K562 (cell line): ENCODE results near the gene C1GALT1C1L. TPM values are rescaled to one million over a fixed set of nuclear protein-coding genes. Genes with fewer than 3 reads are reported as not detected.
A peak's percentile ranks its signal among the peaks of the same experiment; 100 is the strongest.

Experiments used
- ATAC-seq: fragments of 200-7000 bp; cut with Tn5 transposase; 3 replicates; pipeline ENCODE4 v1.9.1; 2020; ENCODE audit warnings: moderate library complexity
- BruUV-seq: library from RNA; stranded (reverse); fragments of 400-500 nt; replicated peaks from 2 replicates; lab custom pipeline; 2021; lab: Mats Ljungman, UMichigan
- CTCF ChIA-PET: fragments of 300-600 bp; formaldehyde crosslinking; extraction: SDS; loops from one replicate; lab custom pipeline; 2021; ENCODE audit warnings: low intra/inter-chr PET ratio; lab: Yijun Ruan, JAX
- POLR2A ChIA-PET: fragments of 300-600, 350-650 bp; sonication (Branson Sonifier 250); formaldehyde crosslinking; extraction: SDS; loops from one replicate; lab custom pipeline; 2021; ENCODE audit warnings: antibody characterized with exemption, inconsistent platforms; lab: Yijun Ruan, JAX
- DNase-seq, 4 experiments: peaks; one replicate each; pipeline versions ENCODE4 v3.0.0 to v3.0.0-alpha.2; 2011 to 2018; ENCODE audit warnings: low spot score in 3 of 4, mixed read lengths in 3 of 4; ENCODE audit errors: extremely low read depth in 1 of 4
- FAIRE-seq: peaks from 2 replicates; lab custom pipeline; 2011; peaks lifted over from hg19 to GRCh38; lab: Jason Lieb, UNC
- H2AFZ ChIP-seq: 2 replicates; pipeline ENCODE4 v1.6.0; 2011; ENCODE audit warnings: low read depth, low read length, control low read depth, inconsistent platforms
- H3K27ac ChIP-seq: fragments of 200-600 bp; 3 replicates; pipeline ENCODE4 v1.8.0; 2011; ENCODE audit warnings: low read depth, mild to moderate bottlenecking, control low read depth, inconsistent platforms, low read length, moderate library complexity, mixed read lengths; ENCODE audit errors: extremely low read depth
- H3K27me3 ChIP-seq, 2 experiments: fragments of 300-600 bp in 1 of 2; 2 replicates in 1 of 2; 3 replicates in 1 of 2; pipeline versions ENCODE4 v1.6.0 to v1.8.0; 2011; ENCODE audit warnings: inconsistent platforms in 2 of 2, low read length in 2 of 2, mild to moderate bottlenecking in 1 of 2, mixed read lengths in 1 of 2, moderate library complexity in 1 of 2; ENCODE audit not compliant: control insufficient read depth in 2 of 2, insufficient read depth in 2 of 2
- H3K36me3 ChIP-seq: fragments of 300-600 bp; 3 replicates; pipeline ENCODE4 v1.8.0; 2011; ENCODE audit warnings: mild to moderate bottlenecking, low read length, inconsistent platforms; ENCODE audit not compliant: control insufficient read depth, insufficient read depth
- H3K4me1 ChIP-seq, 2 experiments: fragments of 200-600 bp in 1 of 2; replicated peaks in 1 of 2; 2 replicates in 1 of 2; 3 replicates in 1 of 2; pipeline versions ENCODE4 v1.5.1 to v1.8.0; 2011; ENCODE audit warnings: inconsistent platforms in 2 of 2, low read length in 2 of 2, mild to moderate bottlenecking in 1 of 2, mixed read lengths in 1 of 2, moderate library complexity in 1 of 2; ENCODE audit not compliant: control insufficient read depth in 2 of 2, insufficient read depth in 2 of 2
- H3K4me2 ChIP-seq: 2 replicates; pipeline ENCODE4 v1.6.1; 2011; ENCODE audit warnings: low read length, control low read depth, inconsistent platforms, mixed read lengths; ENCODE audit not compliant: insufficient read depth
- H3K4me3 ChIP-seq: fragments of 200-600 bp; sonication (generic), shearing (Covaris generic); 2 replicates; pipeline ENCODE4 v1.5.1; 2016; ENCODE audit warnings: control low read depth, inconsistent platforms
- H3K79me2 ChIP-seq: fragments of 200-600 bp; 3 replicates; pipeline ENCODE4 v1.8.0; 2011; ENCODE audit warnings: low read length, inconsistent platforms; ENCODE audit not compliant: control insufficient read depth, insufficient read depth
- H3K9ac ChIP-seq, 2 experiments: 2 replicates each; pipeline versions ENCODE4 v1.6.0 to v1.6.1; 2011; ENCODE audit warnings: low read depth in 2 of 2, low read length in 2 of 2, control low read depth in 1 of 2, inconsistent platforms in 1 of 2, mild to moderate bottlenecking in 1 of 2, mixed read lengths in 1 of 2; ENCODE audit not compliant: insufficient read depth in 1 of 2
- H3K9me1 ChIP-seq: one replicate; pipeline ENCODE4 v1.6.0; 2011; ENCODE audit warnings: inconsistent platforms, mild to moderate bottlenecking, low read length, moderate library complexity; ENCODE audit not compliant: control insufficient read depth, insufficient read depth
- H3K9me3 ChIP-seq: replicated peaks from 2 replicates; pipeline ENCODE4 v1.5.1; 2011; ENCODE audit warnings: low read depth, low read length, inconsistent platforms; ENCODE audit not compliant: control insufficient read depth, insufficient read depth
- H4K20me1 ChIP-seq: replicated peaks from 2 replicates; pipeline ENCODE4 v1.6.1; 2011; ENCODE audit warnings: low read length, inconsistent platforms, mixed read lengths; ENCODE audit not compliant: control insufficient read depth, insufficient read depth
- E2F1 ChIP-seq: sonication (generic); formaldehyde crosslinking; IDR thresholded peaks from 2 replicates; pipeline ENCODE4 v1.8.1; 2023; ENCODE audit warnings: mild to moderate bottlenecking, missing genetic modification reagents, moderate library complexity
- HMBOX1 ChIP-seq: sonication (generic); IDR thresholded peaks from 2 replicates; pipeline ENCODE4 v1.6.1; 2016
- MEIS2 ChIP-seq: fragments of 450-650 bp; IDR thresholded peaks from 2 replicates; pipeline ENCODE4 v1.6.1; 2014; ENCODE audit warnings: mild to moderate bottlenecking; ENCODE audit not compliant: partially characterized antibody
- ZNF24 ChIP-seq: fragments of 450-650 bp; IDR thresholded peaks from 2 replicates; pipeline ENCODE4 v1.6.1; 2016
- WGBS: fragments of 100-300 bp; shearing (Covaris generic); methylation state at CpG from one replicate; pipeline ENCODE4 v1.1.6; 2016; ENCODE audit warnings: low coverage, mixed read lengths; ENCODE audit not compliant: insufficient coverage; ENCODE audit errors: missing lambda C conversion rate; 5-methylcytosine and 5-hydroxymethylcytosine counted together
- in situ Hi-C: fragments of 300-500 bp; cut with MboI; formaldehyde crosslinking; loops from 4 replicates; pipeline ENCODE4 v1.15.0; 2018; ENCODE audit warnings: inconsistent platforms, mixed read lengths
- intact Hi-C: fragments of 100-400 bp; cut with micrococcal nuclease; formaldehyde crosslinking; loops from 2 replicates; pipeline ENCODE4 v1.14.2; 2022
- polyA plus RNA-seq, 8 experiments: library from polyadenylated mRNA; depleted of rRNA in 4 of 8; stranded (reverse) in 5 of 8; unstranded in 3 of 8; fragments of >200 nt; fragmentation: Nextera tagmentation in 2 of 8; fragmentation: Illumina TruSeq in 1 of 8; extraction: Ambion mirVana in 2 of 8; extraction: Trizol in 1 of 8; gene quantifications; 2 replicates each; pipeline versions ENCODE4 v1.2.1 to v1.2.3, GENCODE V29; 2011 to 2014; ENCODE audit warnings: inconsistent platforms in 1 of 8, missing spikeins in 1 of 8
- total RNA-seq, 7 experiments: library from RNA; depleted of rRNA in 6 of 7; stranded (reverse); fragments of >200 nt in 6 of 7; fragmentation: Illumina TruSeq in 2 of 7; extraction: Trizol in 2 of 7; gene quantifications; 2 replicates each; pipeline versions ENCODE4 v1.2.1 to v1.2.3, GENCODE V29; 2011 to 2021; ENCODE audit warnings: low replicate concordance in 1 of 7

C1GALT1C1L gene
- total and polyA plus RNA-seq, 9 of the 15 experiments (the other 6 are each of a cell fraction or from before 2014, with no cell fraction given): 1.0 to 4.4 (median 1.9) TPM

- Histone ChIP-seq H3K79me2 (no peaks in the 10 kb centered on the region), H3K27me3 (no peaks in the 10 kb centered on the region; a peak in 1 of 5 replicates), H3K27ac (no peak overlapping the region), H2AFZ (peak overlapping the region; percentile 64), H3K9me3 (no peaks in the 10 kb centered on the region), H3K4me1 (peaks cover under 1 to 8% of the 10 kb centered on the region in 2 experiments; a peak in 4 of 5 replicates), H3K4me3 (no peak overlapping the region), H3K4me2 (0 out of 2 replicates have a peak overlapping the region, but pooled peaks have one; percentile 3), H3K9me1 (no peaks in the 10 kb centered on the region), H3K9ac (no peak overlapping the region), H4K20me1 (peaks cover under 1% of the 10 kb centered on the region; the same call in 1 of the 2 replicates), H3K36me3 (no peaks in the 10 kb centered on the region)
- BruUV-seq: no TSS peak
- ChIA-PET POLR2A (no interaction called here), CTCF (no interaction called here)
- no peak; the same call in 2 of the 3 replicates for ATAC-seq
- TF ChIP-seq E2F1 (no peak), HMBOX1 (peak; percentile 65), MEIS2 (peak; percentile 17), ZNF24 (peak; percentile 79; the same call in 1 of the 2 replicates)
- intact Hi-C loops (loop anchor here (10.0 kb wide), 1 partner anchor 143 kb away; the partner anchor contains the start of gene DYNC2LI1), in situ Hi-C loops (no loop called here)
- WGBS: 26% methylated on average over 11 of the region's 11 CpGs
- FAIRE-seq: no peak
- DNase-seq: no peak
Measured at GRCh38 chr2:43631618-43632317, 44.5 kb downstream of the C1GALT1C1L start.

Other genes with a start within 250 kb of the C1GALT1C1L start
- 31.9 and 33.9 TPM in 2 replicates for gene THADA, start 80.4 kb downstream of the C1GALT1C1L start, total RNA-seq (2014; rRNA removed)
- gene THADA, start 80.4 kb downstream of the C1GALT1C1L start, total RNA-seq (2014; rRNA removed; fragmentation: Illumina TruSeq; extraction: Trizol): 34.4 and 34.7 TPM in 2 replicates
- gene THADA, start 80.4 kb downstream of the C1GALT1C1L start, total RNA-seq (2015; rRNA removed; fragmentation: Illumina TruSeq; extraction: Trizol): 28.5 and 34.0 TPM in 2 replicates
- gene THADA, start 80.4 kb downstream of the C1GALT1C1L start, total RNA-seq (2021): 33.6 and 34.0 TPM in 2 replicates
- 18.7 and 21.9 TPM in 2 replicates for gene THADA, start 80.4 kb downstream of the C1GALT1C1L start, polyA plus RNA-seq (2011; rRNA removed)
- gene THADA, start 80.4 kb downstream of the C1GALT1C1L start, polyA plus RNA-seq (2014; fragmentation: Illumina TruSeq; extraction: Trizol): 28.4 and 31.9 TPM in 2 replicates
- gene THADA, start 80.4 kb downstream of the C1GALT1C1L start, polyA plus RNA-seq (2014; fragmentation: Nextera tagmentation; extraction: Ambion mirVana): 10 to 100 TPM; 17.8 to 29.6 TPM
- gene THADA, start 80.4 kb downstream of the C1GALT1C1L start, polyA plus RNA-seq (2014; rRNA removed): 15.9 and 25.1 TPM in 2 replicates
- 1.3 and 2.7 TPM in 2 replicates for gene PLEKHH2, start 39.2 kb downstream of the C1GALT1C1L start, total RNA-seq (2014; rRNA removed)
- 3.1 and 3.7 TPM in 2 replicates for gene PLEKHH2, start 39.2 kb downstream of the C1GALT1C1L start, total RNA-seq (2014; rRNA removed; fragmentation: Illumina TruSeq; extraction: Trizol)
- 1.5 and 1.8 TPM in 2 replicates for gene PLEKHH2, start 39.2 kb downstream of the C1GALT1C1L start, total RNA-seq (2015; rRNA removed; fragmentation: Illumina TruSeq; extraction: Trizol)
- 2.1 and 3.1 TPM in 2 replicates for gene PLEKHH2, start 39.2 kb downstream of the C1GALT1C1L start, total RNA-seq (2021)
- 12.9 and 13.5 TPM in 2 replicates for gene PLEKHH2, start 39.2 kb downstream of the C1GALT1C1L start, polyA plus RNA-seq (2011; rRNA removed)
- gene PLEKHH2, start 39.2 kb downstream of the C1GALT1C1L start, polyA plus RNA-seq (2014; fragmentation: Illumina TruSeq; extraction: Trizol): 3.5 and 3.9 TPM in 2 replicates
- gene PLEKHH2, start 39.2 kb downstream of the C1GALT1C1L start, polyA plus RNA-seq (2014; fragmentation: Nextera tagmentation; extraction: Ambion mirVana): under 1 TPM; 0.77 to 0.86 TPM
- gene PLEKHH2, start 39.2 kb downstream of the C1GALT1C1L start, polyA plus RNA-seq (2014; rRNA removed): 2.0 and 2.7 TPM in 2 replicates
- gene DYNC2LI1, start 97.6 kb upstream of the C1GALT1C1L start, total RNA-seq (2014; rRNA removed): 12.4 and 23.8 TPM in 2 replicates
- 25.8 and 28.3 TPM in 2 replicates for gene DYNC2LI1, start 97.6 kb upstream of the C1GALT1C1L start, total RNA-seq (2014; rRNA removed; fragmentation: Illumina TruSeq; extraction: Trizol)
- 20.2 and 25.3 TPM in 2 replicates for gene DYNC2LI1, start 97.6 kb upstream of the C1GALT1C1L start, total RNA-seq (2015; rRNA removed; fragmentation: Illumina TruSeq; extraction: Trizol)
- 12.5 and 14.1 TPM in 2 replicates for gene DYNC2LI1, start 97.6 kb upstream of the C1GALT1C1L start, total RNA-seq (2021)
- gene DYNC2LI1, start 97.6 kb upstream of the C1GALT1C1L start, polyA plus RNA-seq (2011; rRNA removed): 33.3 and 42.2 TPM in 2 replicates
- gene DYNC2LI1, start 97.6 kb upstream of the C1GALT1C1L start, polyA plus RNA-seq (2014; fragmentation: Illumina TruSeq; extraction: Trizol): 20.3 and 22.5 TPM in 2 replicates
- gene DYNC2LI1, start 97.6 kb upstream of the C1GALT1C1L start, polyA plus RNA-seq (2014; fragmentation: Nextera tagmentation; extraction: Ambion mirVana): 10 to 100 TPM; 37.5 to 40.0 TPM
- gene DYNC2LI1, start 97.6 kb upstream of the C1GALT1C1L start, polyA plus RNA-seq (2014; rRNA removed): 25.3 and 26.3 TPM in 2 replicates
- gene ABCG5, start 162.4 kb upstream of the C1GALT1C1L start, total RNA-seq (2014; rRNA removed): not detected in 2 replicates
- gene ABCG5, start 162.4 kb upstream of the C1GALT1C1L start, total RNA-seq (2014; rRNA removed; fragmentation: Illumina TruSeq; extraction: Trizol): not detected in 2 replicates
- not detected in 2 replicates for gene ABCG5, start 162.4 kb upstream of the C1GALT1C1L start, total RNA-seq (2015; rRNA removed; fragmentation: Illumina TruSeq; extraction: Trizol)
- gene ABCG5, start 162.4 kb upstream of the C1GALT1C1L start, total RNA-seq (2021): not detected in 2 replicates
- gene ABCG5, start 162.4 kb upstream of the C1GALT1C1L start, polyA plus RNA-seq (2011; rRNA removed): not detected in 2 replicates
- not detected in 2 replicates for gene ABCG5, start 162.4 kb upstream of the C1GALT1C1L start, polyA plus RNA-seq (2014; fragmentation: Illumina TruSeq; extraction: Trizol)
- under 1 TPM; 0.01 TPM for gene ABCG5, start 162.4 kb upstream of the C1GALT1C1L start, polyA plus RNA-seq (2014; fragmentation: Nextera tagmentation; extraction: Ambion mirVana)
- gene ABCG5, start 162.4 kb upstream of the C1GALT1C1L start, polyA plus RNA-seq (2014; rRNA removed): not detected in 2 replicates
- gene ABCG8, start 162.5 kb upstream of the C1GALT1C1L start, total RNA-seq (2014; rRNA removed): not detected in 2 replicates
- not detected in 2 replicates for gene ABCG8, start 162.5 kb upstream of the C1GALT1C1L start, total RNA-seq (2014; rRNA removed; fragmentation: Illumina TruSeq; extraction: Trizol)
- not detected in 2 replicates for gene ABCG8, start 162.5 kb upstream of the C1GALT1C1L start, total RNA-seq (2015; rRNA removed; fragmentation: Illumina TruSeq; extraction: Trizol)
- gene ABCG8, start 162.5 kb upstream of the C1GALT1C1L start, total RNA-seq (2021): not detected in 2 replicates
- not detected in 2 replicates for gene ABCG8, start 162.5 kb upstream of the C1GALT1C1L start, polyA plus RNA-seq (2011; rRNA removed)
- not detected in 2 replicates for gene ABCG8, start 162.5 kb upstream of the C1GALT1C1L start, polyA plus RNA-seq (2014; fragmentation: Illumina TruSeq; extraction: Trizol)
- not detected for gene ABCG8, start 162.5 kb upstream of the C1GALT1C1L start, polyA plus RNA-seq (2014; fragmentation: Nextera tagmentation; extraction: Ambion mirVana)
- gene ABCG8, start 162.5 kb upstream of the C1GALT1C1L start, polyA plus RNA-seq (2014; rRNA removed): not detected in 2 replicates